ENCODE data around the gene ATXN1.
"Not testable (repeated sequence)": the region's sequence is repeated elsewhere in the genome, so short reads cannot be mapped to it uniquely, and the experiment has no call there.

The ATXN1 gene

DNA sequence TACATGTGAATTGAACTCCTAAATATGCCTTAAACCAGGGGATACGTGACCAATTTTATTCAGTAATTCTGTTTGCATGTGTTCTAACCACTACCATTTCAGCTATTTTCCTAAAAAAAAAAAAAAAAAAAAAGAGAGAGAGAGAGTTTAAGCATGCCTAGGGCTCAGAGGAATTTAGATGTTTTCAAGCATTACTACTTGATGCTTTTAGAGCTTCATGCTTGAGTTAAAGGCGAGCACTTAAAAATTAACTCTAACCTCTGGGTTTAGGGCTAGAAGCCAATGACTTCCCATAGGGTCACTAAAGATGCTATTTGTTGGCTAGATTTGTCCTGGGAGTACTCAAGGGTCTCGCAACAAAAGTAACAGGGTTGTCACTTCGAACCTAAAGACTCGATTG lies 217.7 kb downstream of the ATXN1 start:
- Histone ChIP-seq H3K9me3 (no peaks in the 10 kb centered on the region), H3K36me3 (no peaks in the 10 kb centered on the region), H3K4me1 (peaks cover 0 to 72% (median 48%) of the 10 kb centered on the region in 4 donors), H3K27me3 (no peaks in the 10 kb centered on the region), H3K27ac (peak overlapping the region; percentile 42 to 73), H3K4me3 (no peak overlapping the region)
- intact Hi-C loops (cut with DNase I; ENCODE audit: low total_unique reads), result loop anchor here (10.0 kb wide), 1 partner anchor 221 kb away; the partner anchor contains the start of gene ATXN1
- TF ChIP-seq, protein P1, sequence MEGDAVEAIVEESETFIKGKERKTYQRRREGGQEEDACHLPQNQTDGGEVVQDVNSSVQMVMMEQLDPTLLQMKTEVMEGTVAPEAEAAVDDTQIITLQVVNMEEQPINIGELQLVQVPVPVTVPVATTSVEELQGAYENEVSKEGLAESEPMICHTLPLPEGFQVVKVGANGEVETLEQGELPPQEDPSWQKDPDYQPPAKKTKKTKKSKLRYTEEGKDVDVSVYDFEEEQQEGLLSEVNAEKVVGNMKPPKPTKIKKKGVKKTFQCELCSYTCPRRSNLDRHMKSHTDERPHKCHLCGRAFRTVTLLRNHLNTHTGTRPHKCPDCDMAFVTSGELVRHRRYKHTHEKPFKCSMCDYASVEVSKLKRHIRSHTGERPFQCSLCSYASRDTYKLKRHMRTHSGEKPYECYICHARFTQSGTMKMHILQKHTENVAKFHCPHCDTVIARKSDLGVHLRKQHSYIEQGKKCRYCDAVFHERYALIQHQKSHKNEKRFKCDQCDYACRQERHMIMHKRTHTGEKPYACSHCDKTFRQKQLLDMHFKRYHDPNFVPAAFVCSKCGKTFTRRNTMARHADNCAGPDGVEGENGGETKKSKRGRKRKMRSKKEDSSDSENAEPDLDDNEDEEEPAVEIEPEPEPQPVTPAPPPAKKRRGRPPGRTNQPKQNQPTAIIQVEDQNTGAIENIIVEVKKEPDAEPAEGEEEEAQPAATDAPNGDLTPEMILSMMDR (IDR thresholded peaks at IDR 0.05), result no peak
- DNase-seq, result no peak

DNA sequence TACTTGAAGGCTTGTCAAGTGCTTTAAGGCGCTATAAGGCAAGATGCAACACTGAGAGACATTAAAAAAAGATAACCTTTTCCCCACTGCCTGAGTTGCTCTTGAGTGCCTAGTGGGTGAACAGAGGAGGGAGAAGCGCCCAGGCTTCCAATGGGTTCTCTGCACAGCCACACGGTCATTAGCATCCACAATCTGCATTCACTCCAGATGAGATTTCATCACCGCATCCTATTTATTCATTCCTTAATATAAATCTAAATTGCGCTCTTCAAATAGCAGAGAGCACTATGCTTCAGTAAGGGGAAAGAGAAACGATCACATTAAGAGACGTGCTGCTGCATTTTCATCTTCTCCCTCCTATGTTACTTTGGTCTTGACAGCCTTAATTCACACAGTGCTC lies 219.2 kb downstream of the ATXN1 start:
- no peaks in the 10 kb centered on the region for H3K9me3 ChIP-seq
- peaks cover 0 to 64% (median 42%) of the 10 kb centered on the region in 4 donors for H3K4me1 ChIP-seq
- peak overlapping the region; percentile 52 to 73 for H3K27ac ChIP-seq
- TF ChIP-seq, protein P1 (IDR thresholded peaks at IDR 0.05), result no peak
- H3K4me3 ChIP-seq, result peak overlapping the region in 1 of 2 donors; percentile 17
- no peaks in the 10 kb centered on the region for H3K27me3 ChIP-seq
- no peaks in the 10 kb centered on the region for H3K36me3 ChIP-seq
- no peak for DNase-seq
- intact Hi-C loops (cut with DNase I; ENCODE audit: low total_unique reads), result loop anchor here (10.0 kb wide), 1 partner anchor 223 kb away; the partner anchor contains the start of gene ATXN1

GRCh38 chr6:16540804-16541752 lies 220.2 kb downstream of the ATXN1 start:
- Histone ChIP-seq H3K9me3 (no peaks in the 10 kb centered on the region), H3K4me3 (peak overlapping the region; percentile 17), H3K4me1 (peaks cover 0 to 54% (median 38%) of the 10 kb centered on the region in 4 donors), H3K36me3 (no peaks in the 10 kb centered on the region), H3K27me3 (no peaks in the 10 kb centered on the region), H3K27ac (peak overlapping the region; percentile 52 to 73)
- intact Hi-C loops (cut with DNase I; ENCODE audit: low total_unique reads), result loop anchor here (10.0 kb wide), 1 partner anchor 224 kb away; the partner anchor contains the start of gene ATXN1
- TF ChIP-seq, protein P1 (IDR thresholded peaks at IDR 0.05), result peak; percentile 34 to 37
- peak; percentile 56 to 89 for DNase-seq

- intact Hi-C loops (cut with DNase I; ENCODE audit: low total_unique reads), result loop anchor here (10.0 kb wide), 1 partner anchor 224 kb away; the partner anchor contains the start of gene ATXN1
- not testable (repeated sequence) for H3K4me3 ChIP-seq, H3K36me3 ChIP-seq, H3K9me3 ChIP-seq, DNase-seq, H3K27me3 ChIP-seq
- peak overlapping the region in 1 of 2 donors; percentile 73 for H3K27ac ChIP-seq
- H3K4me1 ChIP-seq, result peaks cover 0 to 47% (median 36%) of the 10 kb centered on the region in 4 donors
These were observed 220.9 kb downstream of the ATXN1 start for GRCh38 chr6:16540383-16540782.

GRCh38 chr6:16539086-16539931 lies 222.0 kb downstream of the ATXN1 start:
- H3K9me3 ChIP-seq, result no peaks in the 10 kb centered on the region
- intact Hi-C loops (cut with DNase I; ENCODE audit: low total_unique reads), result no loop called here

More at GRCh38 chr6:16539086-16539931, 222.0 kb downstream of the ATXN1 start:
- no peak for DNase-seq
- Histone ChIP-seq H3K27me3 (no peaks in the 10 kb centered on the region), H3K27ac (no peak overlapping the region), H3K4me3 (no peak overlapping the region), H3K4me1 (peaks cover 0 to 37% (median 29%) of the 10 kb centered on the region in 4 donors), H3K36me3 (no peaks in the 10 kb centered on the region)
- TF ChIP-seq, protein P1 (IDR thresholded peaks at IDR 0.05), result no peak

Measured in tibial artery (tissue), 4 donors.